Stimulated activated CD4-positive, alpha-beta T cell treated with anti-CD3 and anti-CD28 coated beads, Interleukin-1b, Interleukin-23, amount 100 ng/mL, for 1 hour (primary cell): ENCODE results near the gene LRP1B.

Experiments used
- DNase-seq, 2 donors: peaks; one replicate each; pipeline ENCODE4 v3.0.0-alpha.2; 2020; ENCODE audit warnings: low read depth in 2 of 2

LRP1B gene

GRCh38 chr2:141957827-141958450 is 172.9 kb downstream of the LRP1B start:
- no peak for DNase-seq

DNA sequence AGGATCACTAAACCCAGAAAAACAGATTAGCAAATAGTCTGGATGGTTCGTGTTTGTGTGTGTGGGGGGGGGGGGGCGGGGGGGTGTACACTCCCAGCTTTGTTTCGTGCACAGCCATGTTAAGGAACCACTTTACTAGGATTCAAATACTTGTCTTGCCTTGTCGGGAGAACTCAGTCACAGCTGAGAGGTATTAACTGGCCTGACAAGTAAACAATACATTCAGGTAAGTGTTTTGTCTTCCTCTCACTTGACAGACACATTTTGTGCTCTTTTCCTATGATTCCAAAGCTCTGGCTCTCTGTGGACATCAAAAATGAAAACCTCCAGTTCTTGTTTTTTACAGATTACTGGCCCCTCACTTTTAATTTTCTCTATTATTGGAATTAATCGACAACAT is 173.5 kb downstream of the LRP1B start:
- no peak for DNase-seq

DNA sequence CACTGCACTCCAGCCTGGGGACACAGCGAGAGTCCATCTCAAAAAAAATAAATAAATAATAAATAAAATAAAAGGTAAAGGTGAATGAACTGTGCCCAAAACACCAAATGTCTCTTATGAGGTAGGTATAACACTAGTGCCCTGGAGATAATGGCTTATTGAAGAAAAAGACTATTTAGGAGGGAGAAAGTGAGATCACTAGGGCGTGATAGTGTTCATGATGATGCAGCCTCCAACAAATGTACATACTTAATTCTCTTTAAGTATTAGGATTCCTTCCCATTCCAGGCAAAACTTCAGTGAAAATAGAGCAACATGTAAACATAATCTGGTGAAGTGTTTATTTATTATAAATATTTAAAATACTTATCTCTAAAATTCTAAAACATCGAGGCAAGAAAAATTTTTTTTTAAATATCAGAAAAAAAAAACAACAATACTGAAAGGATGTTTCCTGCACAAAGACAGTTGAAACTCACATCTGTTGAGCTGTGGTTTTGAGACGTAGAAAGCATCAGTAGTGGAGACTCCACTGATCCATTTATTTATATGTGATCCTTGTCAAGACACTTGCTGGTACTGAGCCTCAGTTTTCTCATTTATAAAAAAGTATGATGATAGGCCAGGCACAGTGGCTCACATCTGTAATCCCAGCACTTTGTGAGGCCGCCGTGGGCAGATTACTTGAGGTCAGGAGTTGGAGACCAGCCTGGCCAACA is 183.3 kb downstream of the LRP1B start:
- no peak for DNase-seq

GRCh38 chr2:141946016-141946415 is 184.8 kb downstream of the LRP1B start:
- no peak for DNase-seq

DNA sequence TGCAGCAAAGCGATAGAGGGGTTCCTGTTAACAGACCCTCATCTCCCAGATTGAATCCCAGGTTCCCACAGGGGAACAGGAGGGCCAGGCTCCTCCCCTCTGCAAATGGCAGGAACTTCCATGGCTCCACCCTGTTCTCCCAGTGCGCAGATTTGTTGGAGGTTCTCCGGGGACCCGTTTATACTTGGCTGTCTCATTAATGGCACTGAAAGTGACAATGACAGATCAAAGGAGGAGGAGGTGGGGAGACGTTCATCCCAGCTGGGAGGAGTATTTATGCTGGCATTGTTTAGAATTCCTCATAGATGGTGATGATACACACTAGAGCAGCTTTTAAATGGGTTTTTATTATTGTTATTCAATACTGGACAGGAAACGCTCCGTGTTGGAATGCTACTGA is 186.9 kb downstream of the LRP1B start:
- no peak for DNase-seq

DNA sequence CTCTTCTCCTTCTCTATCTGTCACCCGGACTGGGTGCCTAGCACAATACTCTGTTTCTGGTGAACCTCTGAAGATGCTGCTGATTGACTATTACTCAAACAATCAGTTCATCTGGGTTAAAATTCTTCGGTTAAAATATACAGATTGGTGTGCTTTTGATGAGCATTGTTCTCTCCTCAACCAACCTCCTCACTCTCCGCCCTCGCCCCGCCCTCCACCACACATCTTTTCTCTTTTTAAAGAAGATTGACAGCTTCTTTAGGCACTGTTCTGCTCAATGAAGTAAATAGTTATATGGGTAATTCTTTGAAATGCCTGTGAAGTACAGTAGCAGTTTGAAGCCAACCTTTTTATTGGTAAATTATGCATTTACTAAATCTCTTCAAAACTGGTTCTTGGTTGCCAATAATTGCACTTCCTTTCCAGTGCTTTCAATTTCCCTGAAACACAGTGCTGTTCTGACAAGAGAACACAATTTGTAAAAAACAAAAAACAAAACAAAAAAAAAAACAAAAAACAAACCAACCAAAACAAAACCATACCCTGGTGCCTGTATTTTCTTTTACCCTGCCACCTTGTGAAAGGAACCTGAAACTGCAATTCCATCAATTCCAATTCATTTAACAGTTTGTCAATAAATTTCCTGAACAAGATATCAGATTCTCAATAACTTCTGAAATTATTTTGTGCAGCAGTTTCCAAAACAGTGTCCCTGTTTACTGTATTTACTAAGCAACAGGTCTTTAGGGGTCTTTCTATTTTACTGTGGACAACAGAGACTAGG is 188.6 kb downstream of the LRP1B start:
- DNase-seq = no peak

- no peak for DNase-seq
Measured at GRCh38 chr2:141941210-141941714, 189.6 kb downstream of the LRP1B start.

- DNase-seq = no peak
Measured at GRCh38 chr2:141940709-141941108, 190.1 kb downstream of the LRP1B start.

- DNase-seq = no peak
Measured at GRCh38 chr2:141933226-141933625, 197.6 kb downstream of the LRP1B start.

DNA sequence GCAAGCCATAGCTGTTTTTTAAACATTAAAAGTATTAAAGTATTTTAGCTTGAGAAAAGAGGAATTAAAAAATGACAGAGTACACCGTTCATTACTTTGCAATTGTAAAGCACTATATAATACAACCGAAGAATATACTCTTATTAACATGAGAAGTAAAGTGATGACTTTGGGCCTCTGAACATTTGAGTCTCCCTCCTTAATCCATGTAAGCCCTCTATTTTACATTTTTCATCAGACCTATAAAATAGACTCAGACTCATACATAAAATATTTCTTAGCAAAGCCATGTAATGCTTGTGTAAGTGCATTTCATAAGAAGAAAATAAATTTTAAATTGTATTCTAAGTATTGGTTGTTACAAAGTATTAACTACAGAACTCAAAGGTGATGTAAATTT is 198.6 kb downstream of the LRP1B start:
- DNase-seq = no peak

GRCh38 chr2:141931797-141932196 is 199.0 kb downstream of the LRP1B start:
- no peak for DNase-seq

- no peak for DNase-seq
Measured at GRCh38 chr2:141930803-141931202, 200.0 kb downstream of the LRP1B start.

GRCh38 chr2:141929331-141930252 is 201.2 kb downstream of the LRP1B start:
- no peak for DNase-seq

DNA sequence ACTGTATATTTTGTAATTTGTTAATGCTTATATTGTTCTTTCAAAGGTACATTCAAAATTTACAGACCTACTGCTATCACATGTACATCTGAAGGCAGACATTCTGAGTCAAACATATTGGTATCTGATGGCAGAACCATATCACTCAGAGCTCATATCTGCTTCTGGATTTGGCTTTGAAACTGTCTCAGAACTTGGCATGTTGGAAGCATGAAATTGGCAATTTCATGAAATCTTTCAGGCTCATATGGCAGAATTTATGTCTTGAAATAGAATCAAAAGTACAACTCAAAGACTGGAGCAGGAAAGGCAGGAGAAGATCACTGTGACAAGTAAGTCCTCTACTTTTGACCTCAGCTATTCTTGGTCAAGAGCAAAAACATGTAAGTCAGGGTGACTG is 202.3 kb downstream of the LRP1B start:
- no peak for DNase-seq

- DNase-seq = no peak
Measured at GRCh38 chr2:141927536-141927935, 203.3 kb downstream of the LRP1B start.

GRCh38 chr2:141925511-141925910 is 205.3 kb downstream of the LRP1B start:
- DNase-seq = no peak

GRCh38 chr2:141923657-141924056 is 207.2 kb downstream of the LRP1B start:
- no peak for DNase-seq

- no peak for DNase-seq
Measured at GRCh38 chr2:141911485-141912066, 219.2 kb downstream of the LRP1B start.

GRCh38 chr2:141906678-141907077 is 224.1 kb downstream of the LRP1B start:
- DNase-seq = no peak

DNA sequence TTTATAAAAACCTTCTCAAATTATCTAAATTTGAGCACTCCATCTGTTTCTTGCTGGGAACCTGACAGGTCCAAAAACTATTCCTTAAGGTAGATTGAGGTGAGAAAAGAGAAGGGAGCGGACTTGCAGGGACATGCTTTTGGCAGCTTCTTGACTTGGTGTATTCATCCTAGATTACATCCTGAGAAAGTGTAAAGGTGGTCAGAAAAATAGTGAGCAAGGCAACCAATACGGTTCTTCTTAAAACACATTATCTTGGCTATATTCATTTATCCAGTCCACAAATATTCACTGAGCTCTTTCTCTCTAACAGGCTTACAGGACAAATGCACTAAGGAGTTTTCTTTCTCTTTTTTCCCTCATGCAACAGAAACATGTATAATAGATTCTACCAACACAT is 230.0 kb downstream of the LRP1B start:
- no peak for DNase-seq

GRCh38 chr2:141899740-141900139 is 231.1 kb downstream of the LRP1B start:
- no peak for DNase-seq
